ENCODE measurements around the gene SNX24.

GRCh38 chr5:122864400-122864799 lies 19.0 kb downstream of the SNX24 start:
- TF ChIP-seq CTCF (IDR thresholded peaks at IDR 0.05; ENCODE audit: insufficient read depth, low read length, poor library complexity, severe bottlenecking): no peak
- no peak for TF ChIP-seq EZH2phosphoT487 (conservative IDR thresholded peaks at IDR 0.05; ENCODE audit: low read length)

Data from SU-DHL-6 (cell line).